ENCODE data around the gene PDLIM3. TPM values are rescaled to one million over a fixed set of nuclear protein-coding genes. Genes with fewer than 3 reads are reported as not detected.

Gene PDLIM3
- total RNA-seq, 1 donor from 2014 or later, result 1.4 TPM

GRCh38 chr4:185506422-185506821 lies 28.9 kb downstream of the PDLIM3 start:
- Histone ChIP-seq H3K4me1 (no peaks in the 10 kb centered on the region), H3K9me3 (ENCODE audit: low read depth) (peaks cover 3% of the 10 kb centered on the region), H3K36me3 (no peaks in the 10 kb centered on the region), H3F3A (ENCODE audit: low read depth) (no peaks in the 10 kb centered on the region), H3K9ac (no peak overlapping the region), H3K79me2 (ENCODE audit: low read depth) (no peaks in the 10 kb centered on the region), H3K27me3 (no peaks in the 10 kb centered on the region), H4K20me1 (ENCODE audit: low read depth) (no peaks in the 10 kb centered on the region), H3K27ac (no peak overlapping the region), H3K4me2 (no peak overlapping the region), H3K4me3 (no peak overlapping the region), H2AFZ (replicated peaks) (no peak overlapping the region)
- Mint-ChIP-seq H3K36me3 (no peaks in the 10 kb centered on the region), H3K4me3 (no peak overlapping the region), H3K4me1 (peaks cover 2% of the 10 kb centered on the region), H3K27me3 (ENCODE audit: insufficient read depth, low read depth) (peaks cover 7% of the 10 kb centered on the region), H3K27ac (no peak overlapping the region), H3K9me3 (no peaks in the 10 kb centered on the region)
- TF ChIP-seq CTCF (IDR thresholded peaks at IDR 0.05), result no peak
- no peak for TF ChIP-seq EZH2phosphoT487 (IDR thresholded peaks at IDR 0.05)
- TF ChIP-seq EZH2 (IDR thresholded peaks at IDR 0.05), result no peak
- DNase-seq (ENCODE audit: low spot score), result no peak

DNA sequence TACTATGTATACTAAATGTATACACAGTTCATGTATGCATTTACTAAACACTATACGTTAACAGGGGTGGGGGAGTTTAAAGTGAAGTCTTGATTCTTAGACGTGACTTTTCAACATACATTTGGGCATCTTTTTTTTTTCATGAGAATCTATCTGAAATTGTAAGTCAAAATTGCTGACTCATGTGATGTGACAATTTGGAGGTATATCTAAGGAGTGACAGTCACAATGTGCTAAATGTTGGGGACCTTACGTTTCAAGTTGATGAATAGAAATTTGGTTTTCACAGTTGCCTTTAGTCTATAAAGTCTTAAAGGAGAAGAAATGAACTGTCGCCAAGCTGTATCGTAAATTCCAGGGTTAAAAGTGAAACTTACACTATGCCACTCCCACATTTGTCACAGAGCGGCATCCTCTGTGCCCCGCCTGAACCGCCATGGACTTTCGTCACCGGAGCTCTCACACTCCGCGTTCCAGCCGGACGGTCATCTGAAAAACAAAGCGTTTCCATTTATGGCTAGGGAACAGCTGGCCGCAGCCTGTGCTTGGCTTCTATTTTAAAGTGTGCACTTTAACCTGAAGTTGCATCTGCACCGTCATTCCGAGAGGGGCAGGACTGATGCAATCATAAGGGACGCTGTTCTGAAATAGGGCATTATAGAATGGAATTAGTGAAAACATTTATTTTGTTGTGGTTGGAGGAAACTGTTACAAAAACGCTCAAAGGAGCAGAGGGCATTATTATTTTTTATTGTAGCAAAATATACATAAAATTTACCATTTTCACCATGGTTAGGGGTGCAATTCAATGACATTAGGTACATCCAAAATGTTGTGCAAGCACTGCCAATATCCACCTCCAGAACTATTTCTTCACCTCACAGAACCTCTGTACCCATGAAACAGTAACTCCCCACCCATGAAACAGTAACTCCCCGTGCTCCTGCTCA lies 30.9 kb downstream of the PDLIM3 start:
- peaks cover 11% of the 10 kb centered on the region for H3K9me3 Mint-ChIP-seq
- H3K4me1 Mint-ChIP-seq, result peaks cover 2% of the 10 kb centered on the region
- Histone ChIP-seq H3K4me2 (no peak overlapping the region), H3K27ac (no peak overlapping the region), H3K79me2 (ENCODE audit: low read depth) (no peaks in the 10 kb centered on the region), H3K9ac (no peak overlapping the region), H2AFZ (replicated peaks) (no peak overlapping the region), H3K4me1 (no peaks in the 10 kb centered on the region), H3F3A (ENCODE audit: low read depth) (no peaks in the 10 kb centered on the region), H3K4me3 (no peak overlapping the region), H3K9me3 (ENCODE audit: low read depth) (peaks cover 12% of the 10 kb centered on the region), H3K36me3 (no peaks in the 10 kb centered on the region), H4K20me1 (ENCODE audit: low read depth) (no peaks in the 10 kb centered on the region), H3K27me3 (no peaks in the 10 kb centered on the region)
- no peak for DNase-seq (ENCODE audit: low spot score)
- H3K4me3 Mint-ChIP-seq, result no peak overlapping the region
- peaks cover 7% of the 10 kb centered on the region for H3K27me3 Mint-ChIP-seq (ENCODE audit: insufficient read depth, low read depth)
- TF ChIP-seq CTCF (IDR thresholded peaks at IDR 0.05) (no peak), EZH2 (IDR thresholded peaks at IDR 0.05) (no peak), EZH2phosphoT487 (IDR thresholded peaks at IDR 0.05) (no peak)
- H3K27ac Mint-ChIP-seq, result no peak overlapping the region
- peaks cover 3% of the 10 kb centered on the region for H3K36me3 Mint-ChIP-seq

DNA sequence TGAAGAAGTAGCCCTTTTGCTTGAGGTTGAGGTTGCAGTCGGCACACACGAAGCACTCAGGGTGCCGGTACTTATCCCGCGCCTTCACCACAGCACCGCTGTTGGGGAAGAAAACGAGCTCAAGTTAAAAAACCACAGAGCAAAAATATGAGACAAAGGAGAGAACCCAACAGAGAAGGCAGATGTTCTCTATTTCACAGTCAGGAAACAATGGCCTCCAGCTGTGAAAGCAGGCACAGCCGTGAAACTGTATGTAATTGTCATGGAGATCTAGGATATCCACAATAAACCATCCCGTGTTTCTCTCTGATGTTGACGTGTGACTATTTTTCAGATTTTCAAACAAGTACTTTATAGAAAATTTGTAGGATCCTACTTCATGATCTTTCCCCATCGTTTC lies 32.9 kb downstream of the PDLIM3 start:
- Histone ChIP-seq H3K9ac (no peak overlapping the region), H3K27me3 (no peaks in the 10 kb centered on the region), H4K20me1 (ENCODE audit: low read depth) (no peaks in the 10 kb centered on the region), H3K4me1 (no peaks in the 10 kb centered on the region), H3K27ac (no peak overlapping the region), H3K4me2 (no peak overlapping the region), H2AFZ (replicated peaks) (no peak overlapping the region), H3K79me2 (ENCODE audit: low read depth) (no peaks in the 10 kb centered on the region), H3F3A (ENCODE audit: low read depth) (no peaks in the 10 kb centered on the region), H3K36me3 (no peaks in the 10 kb centered on the region), H3K4me3 (no peak overlapping the region), H3K9me3 (ENCODE audit: low read depth) (peaks cover 12% of the 10 kb centered on the region)
- no peak overlapping the region for H3K27ac Mint-ChIP-seq
- DNase-seq (ENCODE audit: low spot score), result no peak
- H3K27me3 Mint-ChIP-seq (ENCODE audit: insufficient read depth, low read depth), result peaks cover 7% of the 10 kb centered on the region
- H3K9me3 Mint-ChIP-seq, result peaks cover 11% of the 10 kb centered on the region
- peaks cover 2% of the 10 kb centered on the region for H3K4me1 Mint-ChIP-seq
- TF ChIP-seq EZH2 (IDR thresholded peaks at IDR 0.05), result no peak
- no peak for TF ChIP-seq EZH2phosphoT487 (IDR thresholded peaks at IDR 0.05)
- TF ChIP-seq CTCF (IDR thresholded peaks at IDR 0.05), result no peak
- peaks cover 3% of the 10 kb centered on the region for H3K36me3 Mint-ChIP-seq
- H3K4me3 Mint-ChIP-seq, result no peak overlapping the region
